ENCODE measurements around the gene SLC26A4. TPM values are rescaled to one million over a fixed set of nuclear protein-coding genes. Genes with fewer than 3 reads are reported as not detected.

Gene SLC26A4
- total and polyA plus RNA-seq, 9 of the 15 experiments (the other 6 are each of a cell fraction or from before 2014, with no cell fraction given): 0.09 to 1.2 (median 0.33) TPM

- 0 out of 2 replicates have a peak, but pooled peaks have one; percentile 17 for TF ChIP-seq ZBTB33 (CRISPR knock-in tag; IDR thresholded peaks at IDR 0.05)
- TF ChIP-seq MAZ (CRISPR knock-in tag; conservative IDR thresholded peaks at IDR 0.05 in 1 of 2, IDR thresholded peaks at IDR 0.05 in 1 of 2): peak in 1 of 2 experiments; percentile 76; a peak in 2 of 4 replicates
- peak; percentile 86 for TF ChIP-seq EP300 (IDR thresholded peaks at IDR 0.05; ENCODE audit: low read length)
- TF ChIP-seq BACH1 (tag; IDR thresholded peaks at IDR 0.05): peak; percentile 65
- TF ChIP-seq TEAD4 (IDR thresholded peaks at IDR 0.05; ENCODE audit: low read length): peak; percentile 55; the same call in 1 of the 2 replicates
- TF ChIP-seq TEAD4 (CRISPR knock-in tag; IDR thresholded peaks at IDR 0.05; ENCODE audit: borderline replicate concordance): no peak
- TF ChIP-seq ZNF76 (CRISPR knock-in tag; IDR thresholded peaks at IDR 0.05; ENCODE audit: borderline replicate concordance): no peak
- TF ChIP-seq POLR2H (tag; IDR thresholded peaks at IDR 0.05; ENCODE audit: low read depth): peak; percentile 62; the same call in 1 of the 2 replicates
- TF ChIP-seq NUFIP1 (IDR thresholded peaks at IDR 0.05; ENCODE audit: partially characterized antibody): peak; percentile 18
- TF ChIP-seq ATF7 (IDR thresholded peaks at IDR 0.05): peak; percentile 81
- TF ChIP-seq MTA1 (IDR thresholded peaks at IDR 0.05; ENCODE audit: borderline replicate concordance): no peak
- TF ChIP-seq SMARCC2 (IDR thresholded peaks at IDR 0.05; ENCODE audit: low read depth): no peak
- TF ChIP-seq SRF (CRISPR knock-in tag; IDR thresholded peaks at IDR 0.05): peak in 1 of 2 experiments; percentile 52; a peak in 1 of 4 replicates
- no peak for TF ChIP-seq NONO (IDR thresholded peaks at IDR 0.05; ENCODE audit: low read depth in 2 of 2, low read length in 1 of 2)
- no peak for TF ChIP-seq GABPB1 (CRISPR knock-in tag; IDR thresholded peaks at IDR 0.05)
- no peak for TF ChIP-seq FOXM1 (IDR thresholded peaks at IDR 0.05; ENCODE audit: low read depth)
- no peak for TF ChIP-seq FOXM1 (CRISPR knock-in tag; IDR thresholded peaks at IDR 0.05; ENCODE audit: low read depth)
- no peak for TF ChIP-seq FOXO4 (CRISPR knock-in tag; IDR thresholded peaks at IDR 0.05)
- no peak for TF ChIP-seq ATF6 (CRISPR knock-in tag; IDR thresholded peaks at IDR 0.05)
Observed at GRCh38 chr7:107659666-107660065, 962 bp upstream of the SLC26A4 start (continued).
